ENCODE results near the gene DNM2.

The DNM2 gene

GRCh38 chr19:10819124-10820060 is 101.5 kb downstream of the DNM2 start:
- no peak for DNase-seq (ENCODE audit: low spot score)
- TF ChIP-seq CTCF (IDR thresholded peaks at IDR 0.05; ENCODE audit: extremely low read depth, insufficient read depth, missing control alignments): no peak
- in situ Hi-C loops (cut with MboI; ENCODE audit: low pct_unique_long_range_greater_than_20kb, low sequenced_read_pairs, unreplicated experiment): no loop called here

DNA sequence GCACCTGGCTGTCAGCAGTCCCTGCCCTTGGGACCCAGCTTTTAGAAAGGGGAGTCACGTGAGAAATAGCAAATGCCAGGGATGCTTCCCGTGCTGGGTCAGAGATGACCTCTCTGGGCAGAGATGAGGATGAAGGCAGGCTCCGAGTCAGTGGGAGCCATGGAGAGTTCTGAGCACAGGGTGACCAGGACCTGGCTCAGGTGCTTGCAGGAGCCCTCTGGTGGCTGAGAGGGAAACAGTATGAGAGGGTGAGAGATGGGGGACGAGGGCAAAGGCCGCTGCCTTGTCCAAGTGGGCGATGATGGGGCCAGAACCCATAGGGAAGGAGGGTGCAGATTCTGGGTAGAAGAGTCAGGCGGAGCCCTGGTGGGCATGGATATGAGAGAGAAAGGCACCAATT is 102.3 kb downstream of the DNM2 start:
- DNase-seq (ENCODE audit: low spot score): no peak
- in situ Hi-C loops (cut with MboI; ENCODE audit: low pct_unique_long_range_greater_than_20kb, low sequenced_read_pairs, unreplicated experiment): no loop called here
- peak; percentile 44 for TF ChIP-seq CTCF (IDR thresholded peaks at IDR 0.05; ENCODE audit: extremely low read depth, insufficient read depth, missing control alignments)

DNA sequence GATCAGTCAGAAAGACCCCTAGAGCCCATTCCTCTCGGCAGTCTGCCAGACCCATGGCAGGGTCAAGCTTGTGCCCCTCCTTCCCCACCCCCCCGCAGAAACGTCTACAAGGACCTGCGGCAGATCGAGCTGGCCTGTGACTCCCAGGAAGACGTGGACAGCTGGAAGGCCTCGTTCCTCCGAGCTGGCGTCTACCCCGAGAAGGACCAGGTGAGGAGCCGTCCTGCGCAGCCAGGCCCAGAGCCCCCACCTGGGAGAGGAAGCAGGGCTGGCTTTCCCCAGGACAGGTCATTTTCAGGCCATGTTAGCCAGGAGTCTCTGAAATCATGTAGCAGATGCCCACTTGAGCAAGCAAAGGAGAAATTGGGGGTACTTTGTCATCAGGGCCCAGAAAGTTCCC is 105.8 kb downstream of the DNM2 start:
- in situ Hi-C loops (cut with MboI; ENCODE audit: low pct_unique_long_range_greater_than_20kb, low sequenced_read_pairs, unreplicated experiment): no loop called here
- no peak for DNase-seq (ENCODE audit: low spot score)

GRCh38 chr19:10826231-10826630 is 108.4 kb downstream of the DNM2 start:
- no peak for DNase-seq (ENCODE audit: low spot score)
- in situ Hi-C loops (cut with MboI; ENCODE audit: low pct_unique_long_range_greater_than_20kb, low sequenced_read_pairs, unreplicated experiment): no loop called here
- no peak for TF ChIP-seq CTCF (IDR thresholded peaks at IDR 0.05; ENCODE audit: extremely low read depth, insufficient read depth, missing control alignments)

More for the DNA sequence above, 105.8 kb downstream of the DNM2 start:
- no peak for TF ChIP-seq CTCF (IDR thresholded peaks at IDR 0.05; ENCODE audit: extremely low read depth, insufficient read depth, missing control alignments)

DNA sequence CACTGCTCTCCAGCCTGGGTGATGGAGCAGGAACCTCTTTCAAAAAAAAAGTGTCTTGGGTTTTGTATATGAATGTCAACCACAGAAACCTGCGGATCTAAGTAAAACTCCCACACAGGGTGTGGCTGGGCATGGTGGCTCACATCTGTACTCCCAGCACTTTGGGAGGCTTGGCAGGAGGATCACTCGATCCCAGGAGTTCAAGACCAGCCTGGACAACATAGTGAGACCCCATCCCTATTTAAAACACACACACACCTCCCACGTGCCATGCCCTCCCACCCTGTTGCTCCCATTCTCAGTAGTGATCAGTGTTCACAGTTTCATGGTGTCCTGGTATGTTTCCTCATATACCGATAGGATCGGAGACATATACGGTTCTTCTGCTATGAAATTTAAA is 109.0 kb downstream of the DNM2 start:
- DNase-seq (ENCODE audit: low spot score): no peak
- no peak for TF ChIP-seq CTCF (IDR thresholded peaks at IDR 0.05; ENCODE audit: extremely low read depth, insufficient read depth, missing control alignments)
- in situ Hi-C loops (cut with MboI; ENCODE audit: low pct_unique_long_range_greater_than_20kb, low sequenced_read_pairs, unreplicated experiment): no loop called here

DNA sequence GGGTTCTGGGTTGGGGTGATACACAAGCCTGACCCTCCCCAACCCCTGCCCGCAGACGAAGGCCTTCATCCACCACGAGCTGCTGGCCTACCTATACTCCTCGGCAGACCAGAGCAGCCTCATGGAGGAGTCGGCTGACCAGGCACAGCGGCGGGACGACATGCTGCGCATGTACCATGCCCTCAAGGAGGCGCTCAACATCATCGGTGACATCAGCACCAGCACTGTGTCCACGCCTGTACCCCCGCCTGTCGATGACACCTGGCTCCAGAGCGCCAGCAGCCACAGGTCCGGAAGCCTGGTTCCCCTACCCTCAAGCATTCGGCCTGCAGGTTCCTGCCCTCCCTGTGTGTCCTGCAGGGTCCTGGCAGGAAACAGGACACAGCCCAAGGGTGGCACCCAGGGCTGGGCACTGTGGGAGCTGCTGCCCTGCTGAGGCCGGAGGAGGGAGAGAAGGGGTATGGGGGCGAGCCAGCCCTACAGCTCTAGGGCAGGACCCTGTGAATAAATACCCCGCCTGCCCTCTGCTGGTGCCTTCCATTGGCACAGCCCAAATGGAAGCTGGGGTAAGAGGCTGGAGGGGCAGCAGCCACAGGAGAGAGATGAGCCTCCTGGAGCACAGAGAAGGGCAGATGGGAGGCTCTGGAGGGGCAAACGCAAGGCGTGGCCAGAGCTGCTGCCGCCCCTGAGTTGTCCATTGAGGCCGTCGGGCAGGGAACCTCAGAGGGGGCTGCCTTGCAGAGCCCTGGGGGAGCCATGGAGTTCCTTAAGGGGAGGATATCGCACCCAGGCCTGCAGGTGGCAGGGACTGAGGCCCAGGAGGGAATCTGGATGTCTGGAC is 111.3 kb downstream of the DNM2 start:
- TF ChIP-seq CTCF (IDR thresholded peaks at IDR 0.05; ENCODE audit: extremely low read depth, insufficient read depth, missing control alignments): peak; percentile 35
- DNase-seq (ENCODE audit: low spot score): no peak
- in situ Hi-C loops (cut with MboI; ENCODE audit: low pct_unique_long_range_greater_than_20kb, low sequenced_read_pairs, unreplicated experiment): no loop called here

Data from GM13977 (cell line).